Left ventricle myocardium inferior (tissue), 1 donor: Measurements from ENCODE around the gene PIP5K1C. TPM values are rescaled to one million over a fixed set of nuclear protein-coding genes. Genes with fewer than 3 reads are reported as not detected.

Experiments
- DNase-seq: peaks from one replicate; pipeline ENCODE4 v3.0.0-alpha.2; 2020
- H3K27ac ChIP-seq: fragments of 200-600 bp; replicated peaks from 2 replicates; pipeline ENCODE4 v1.8.0; 2021
- H3K27me3 ChIP-seq: fragments of 200-600 bp; 2 replicates; pipeline ENCODE4 v1.8.0; 2021; ENCODE audit warnings: low read depth
- H3K36me3 ChIP-seq: fragments of 200-600 bp; 2 replicates; pipeline ENCODE4 v1.8.0; 2021
- H3K4me1 ChIP-seq: fragments of 200-600 bp; 2 replicates; pipeline ENCODE4 v1.8.0; 2021
- H3K4me3 ChIP-seq: fragments of 200-600 bp; 2 replicates; pipeline ENCODE4 v1.8.0; 2021; ENCODE audit warnings: mild to moderate bottlenecking, moderate library complexity
- H3K9me3 ChIP-seq: fragments of 200-600 bp; replicated peaks from 2 replicates; pipeline ENCODE4 v1.8.0; 2021
- CTCF ChIP-seq: fragments of 200-600 bp; IDR thresholded peaks from 2 replicates; pipeline ENCODE4 v1.8.0; 2021; ENCODE audit warnings: antibody characterized with exemption, mild to moderate bottlenecking, borderline replicate concordance
- intact Hi-C: fragments of 100-400 bp; cut with micrococcal nuclease; formaldehyde crosslinking; loops from one replicate; pipeline ENCODE4 v1.11.0; 2022
- total RNA-seq: library from RNA; stranded (reverse); fragmentation: NEBNext Ultra II Directional; extraction: Animal tissue kit (Norgen Biotek cat#: 25700); gene quantifications from one replicate; pipeline ENCODE4 v1.2.1, GENCODE V29; 2021
- donor health status: DM: no; HTN: yes; CAD: no; lungs with severe emphysema.

PIP5K1C gene
- total RNA-seq, 1 donor from 2014 or later, result 31.6 TPM

- Histone ChIP-seq H3K36me3 (peaks cover 80% of the 10 kb centered on the region), H3K27ac (no peak overlapping the region), H3K4me1 (peaks cover 9% of the 10 kb centered on the region), H3K9me3 (no peaks in the 10 kb centered on the region), H3K27me3 (no peaks in the 10 kb centered on the region), H3K4me3 (no peak overlapping the region)
- no peak for DNase-seq
- intact Hi-C loops, result no loop called here
- no peak for TF ChIP-seq CTCF
These were observed 55.8 kb downstream of the PIP5K1C start for GRCh38 chr19:3644351-3645066.

GRCh38 chr19:3643674-3644313, 56.5 kb downstream of the PIP5K1C start:
- Histone ChIP-seq H3K4me3 (no peak overlapping the region), H3K9me3 (no peaks in the 10 kb centered on the region), H3K36me3 (peaks cover 87% of the 10 kb centered on the region), H3K4me1 (peaks cover 9% of the 10 kb centered on the region), H3K27me3 (no peaks in the 10 kb centered on the region), H3K27ac (no peak overlapping the region)
- DNase-seq, result no peak
- no peak for TF ChIP-seq CTCF
- intact Hi-C loops, result no loop called here

DNA sequence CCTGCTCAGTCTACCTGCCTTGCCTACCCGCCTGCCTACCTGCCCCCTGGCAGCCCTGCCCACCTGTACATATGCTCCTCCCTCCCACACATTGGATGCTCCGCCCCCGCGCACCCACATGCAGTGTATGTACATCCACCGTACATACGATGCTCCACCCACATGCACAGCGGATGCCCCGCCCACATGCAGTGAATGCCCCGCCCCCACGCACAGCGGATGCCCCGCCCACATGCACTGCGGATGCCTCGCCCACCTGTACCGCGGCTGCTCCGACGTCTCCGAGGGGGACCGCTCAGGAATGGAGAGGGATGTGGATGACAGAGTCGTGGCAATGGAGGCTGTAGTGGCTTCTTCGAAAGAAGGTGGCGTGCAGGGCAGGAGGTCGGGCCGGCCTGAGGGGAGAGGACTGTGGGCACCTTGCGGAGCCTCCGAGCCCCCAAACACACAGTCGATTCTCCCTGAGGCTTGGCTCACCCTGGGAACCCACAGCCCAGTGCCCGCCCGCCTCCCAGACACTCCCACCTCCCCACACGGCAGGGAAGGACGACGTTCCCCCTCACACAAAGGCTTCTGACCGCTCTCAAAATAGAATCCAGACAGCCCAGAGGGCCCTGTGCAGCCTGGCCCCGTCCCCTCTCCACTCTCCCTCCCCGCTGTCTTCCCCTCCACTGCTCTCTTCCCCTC, 57.1 kb downstream of the PIP5K1C start:
- Histone ChIP-seq H3K27ac (no peak overlapping the region), H3K4me1 (peaks cover 9% of the 10 kb centered on the region), H3K9me3 (no peaks in the 10 kb centered on the region), H3K27me3 (no peaks in the 10 kb centered on the region), H3K36me3 (peaks cover 87% of the 10 kb centered on the region), H3K4me3 (no peak overlapping the region)
- intact Hi-C loops, result no loop called here
- no peak for TF ChIP-seq CTCF
- no peak for DNase-seq

- peaks cover 9% of the 10 kb centered on the region for H3K4me1 ChIP-seq
- peaks cover 85% of the 10 kb centered on the region for H3K36me3 ChIP-seq
- H3K27ac ChIP-seq, result no peak overlapping the region
- no peak overlapping the region for H3K4me3 ChIP-seq
- H3K27me3 ChIP-seq, result no peaks in the 10 kb centered on the region
- H3K9me3 ChIP-seq, result no peaks in the 10 kb centered on the region
- intact Hi-C loops, result no loop called here
- no peak for DNase-seq
- no peak for TF ChIP-seq CTCF
These were observed 58.0 kb downstream of the PIP5K1C start for GRCh38 chr19:3642296-3642695.

- peaks cover 89% of the 10 kb centered on the region for H3K36me3 ChIP-seq
- intact Hi-C loops, result no loop called here
- no peak for DNase-seq
These were observed 58.6 kb downstream of the PIP5K1C start for GRCh38 chr19:3641515-3642269.

More at GRCh38 chr19:3641515-3642269, 58.6 kb downstream of the PIP5K1C start:
- Histone ChIP-seq H3K9me3 (no peaks in the 10 kb centered on the region), H3K27me3 (no peaks in the 10 kb centered on the region), H3K27ac (no peak overlapping the region), H3K4me1 (peaks cover 9% of the 10 kb centered on the region), H3K4me3 (no peak overlapping the region)
- no peak for TF ChIP-seq CTCF
